Esophagus muscularis mucosa (tissue), 4 donors: ENCODE measurements around the gene FAM209B. TPM values are rescaled to one million over a fixed set of nuclear protein-coding genes. Genes with fewer than 3 reads are reported as not detected.

Source experiments
- total RNA-seq, 4 donors: library from RNA; depleted of rRNA; stranded (reverse); fragments of >200 nt; gene quantifications; one replicate each; pipeline versions ENCODE4 v1.1.0 to v1.2.1, GENCODE V29; 2016

FAM209B gene
- total RNA-seq, 4 donors from 2014 or later = 0.52 TPM; not detected in 3

Other genes starting within 250 kb of the FAM209B start
- gene FAM210B, start 174.3 kb upstream of the FAM209B start, total RNA-seq = 10 to 100 TPM; 48.2 to 75.0 (median 54.5) TPM
- 1 to 10 TPM in 3 of 4 donors, under 1 TPM in 1; 0.66 to 2.1 (median 1.4) TPM for gene AURKA, start 141.0 kb upstream of the FAM209B start, total RNA-seq
- 10 to 100 TPM; 16.2 to 22.9 (median 20.7) TPM for gene CSTF1, start 140.6 kb upstream of the FAM209B start, total RNA-seq
- gene CASS4, start 121.0 kb upstream of the FAM209B start, total RNA-seq = 1 to 10 TPM; 3.1 to 8.1 (median 5.4) TPM
- gene RTF2, start 64.6 kb upstream of the FAM209B start, total RNA-seq = 10 to 100 TPM; 71.0 to 93.3 (median 78.5) TPM
- gene FAM209A, start 8.5 kb upstream of the FAM209B start, total RNA-seq = under 1 TPM in 1 of 4 donors, not detected in 3; 0.50 TPM
- 1 to 10 TPM; 1.9 to 3.4 (median 2.4) TPM for gene TFAP2C, start 96.1 kb downstream of the FAM209B start, total RNA-seq